MM.1S (cell line): ENCODE results near the gene WDFY3.

Experiments used
- DNase-seq: peaks from one replicate; pipeline ENCODE4 v3.0.0-alpha.2; 2015
- H2AFZ ChIP-seq: fragments of 300-600 bp; sonication (generic); 2 replicates; pipeline ENCODE4 v1.6.0; 2016; ENCODE audit warnings: antibody characterized with exemption, low read length
- H3F3A ChIP-seq: fragments of 300-600 bp; sonication (generic); 2 replicates; pipeline ENCODE4 v1.6.1; 2016; ENCODE audit warnings: mild to moderate bottlenecking, antibody characterized with exemption, low read length, moderate library complexity, mixed read lengths; ENCODE audit not compliant: insufficient read depth
- H3K27ac ChIP-seq: fragments of 300-600 bp; sonication (generic); 2 replicates; pipeline ENCODE4 v1.5.1; 2016; ENCODE audit warnings: mild to moderate bottlenecking, low read length
- H3K27me3 ChIP-seq: fragments of 300-600 bp; sonication (generic); replicated peaks from 2 replicates; pipeline ENCODE4 v1.6.0; 2016; ENCODE audit warnings: low read length; ENCODE audit not compliant: insufficient read depth
- H3K36me3 ChIP-seq: fragments of 300-600 bp; sonication (generic); replicated peaks from 2 replicates; pipeline ENCODE4 v1.6.1; 2016; ENCODE audit warnings: mild to moderate bottlenecking, low read length, mixed read lengths; ENCODE audit not compliant: insufficient read depth
- H3K4me1 ChIP-seq: fragments of 300-600 bp; sonication (generic); 2 replicates; pipeline ENCODE4 v1.6.1; 2016; ENCODE audit warnings: low read length, mixed read lengths
- H3K4me2 ChIP-seq: fragments of 300-600 bp; sonication (generic); 2 replicates; pipeline ENCODE4 v1.6.0; 2016; ENCODE audit warnings: low read depth, low read length
- H3K4me3 ChIP-seq: fragments of 300-600 bp; sonication (generic); 2 replicates; pipeline ENCODE4 v1.5.1; 2016; ENCODE audit warnings: low read length, mixed read lengths
- H3K79me2 ChIP-seq: fragments of 300-600 bp; sonication (generic); 2 replicates; pipeline ENCODE4 v1.6.1; 2016; ENCODE audit warnings: mixed run types, low read length, mixed read lengths
- H3K9ac ChIP-seq: fragments of 300-600 bp; sonication (generic); 2 replicates; pipeline ENCODE4 v1.6.1; 2016; ENCODE audit warnings: low read length, mixed read lengths
- H3K9me2 ChIP-seq: fragments of 300-600 bp; sonication (generic); replicated peaks from 2 replicates; pipeline ENCODE4 v1.6.1; 2016; ENCODE audit warnings: mild to moderate bottlenecking, low read length, mixed read lengths; ENCODE audit not compliant: insufficient read depth
- H3K9me3 ChIP-seq: fragments of 300-600 bp; sonication (generic); replicated peaks from 2 replicates; pipeline ENCODE4 v1.6.1; 2016; ENCODE audit warnings: mild to moderate bottlenecking, low read length, mixed read lengths; ENCODE audit not compliant: insufficient read depth
- H4K20me1 ChIP-seq: fragments of 300-600 bp; sonication (generic); 2 replicates; pipeline ENCODE4 v1.6.1; 2016; ENCODE audit warnings: mild to moderate bottlenecking, low read length, moderate library complexity, mixed read lengths; ENCODE audit not compliant: insufficient read depth
- CTCF ChIP-seq: fragments of 300-600 bp; sonication (generic); IDR thresholded peaks from 2 replicates; pipeline ENCODE4 v1.5.1; 2016; ENCODE audit warnings: antibody characterized with exemption, low read length, mixed read lengths
- EZH2 ChIP-seq: fragments of 300-600 bp; sonication (generic); optimal IDR thresholded peaks from 2 replicates; pipeline ENCODE3; 2017; ENCODE audit warnings: low read depth, mild to moderate bottlenecking, antibody characterized with exemption, low read length, mixed read lengths
- EZH2phosphoT487 ChIP-seq: fragments of 300-600 bp; sonication (generic); IDR thresholded peaks from 2 replicates; pipeline ENCODE4 v1.6.1; 2018; ENCODE audit warnings: antibody characterized with exemption, low read length

The WDFY3 gene

GRCh38 chr4:84767168-84767567 lies 199.3 kb downstream of the WDFY3 start:
- Histone ChIP-seq H3K9me2 (no peaks in the 10 kb centered on the region), H2AFZ (no peak overlapping the region), H3K9ac (no peak overlapping the region), H3K4me2 (no peak overlapping the region), H3K79me2 (no peaks in the 10 kb centered on the region), H3K9me3 (no peaks in the 10 kb centered on the region), H3K36me3 (no peaks in the 10 kb centered on the region), H3K27me3 (no peaks in the 10 kb centered on the region), H4K20me1 (no peaks in the 10 kb centered on the region), H3F3A (no peaks in the 10 kb centered on the region), H3K27ac (no peak overlapping the region), H3K4me3 (no peak overlapping the region), H3K4me1 (no peaks in the 10 kb centered on the region)
- TF ChIP-seq CTCF = no peak
- TF ChIP-seq EZH2phosphoT487 = no peak
- no peak for TF ChIP-seq EZH2
- DNase-seq = no peak

- Histone ChIP-seq H3K4me3 (no peak overlapping the region), H3K4me2 (no peak overlapping the region), H3K4me1 (peaks cover 3% of the 10 kb centered on the region; the same call in 1 of the 2 replicates), H3K9me3 (no peaks in the 10 kb centered on the region), H3K79me2 (no peaks in the 10 kb centered on the region), H3K27ac (no peak overlapping the region), H3K9me2 (no peaks in the 10 kb centered on the region), H2AFZ (no peak overlapping the region), H3K27me3 (no peaks in the 10 kb centered on the region), H3F3A (no peaks in the 10 kb centered on the region), H3K9ac (no peak overlapping the region), H3K36me3 (no peaks in the 10 kb centered on the region; the same call in 1 of the 2 replicates), H4K20me1 (no peaks in the 10 kb centered on the region)
- TF ChIP-seq CTCF = no peak
- no peak for DNase-seq
These were observed 213.0 kb downstream of the WDFY3 start for GRCh38 chr4:84753321-84753972.

GRCh38 chr4:84751707-84752106 lies 214.8 kb downstream of the WDFY3 start:
- TF ChIP-seq EZH2phosphoT487 (no peak), CTCF (no peak), EZH2 (no peak)
- no peaks in the 10 kb centered on the region for H3K9me3 ChIP-seq
- DNase-seq = no peak
- H3K4me1 ChIP-seq = peaks cover 3% of the 10 kb centered on the region; the same call in 1 of the 2 replicates
- H3K27me3 ChIP-seq = no peaks in the 10 kb centered on the region
- no peak overlapping the region for H2AFZ ChIP-seq
- H3F3A ChIP-seq = no peaks in the 10 kb centered on the region
- no peak overlapping the region for H3K4me2 ChIP-seq
- H3K9me2 ChIP-seq = no peaks in the 10 kb centered on the region
- H3K27ac ChIP-seq = no peak overlapping the region
- H3K36me3 ChIP-seq = no peaks in the 10 kb centered on the region; the same call in 1 of the 2 replicates
- no peak overlapping the region for H3K9ac ChIP-seq
- H3K79me2 ChIP-seq = no peaks in the 10 kb centered on the region
- H3K4me3 ChIP-seq = no peak overlapping the region
- H4K20me1 ChIP-seq = no peaks in the 10 kb centered on the region
